GM19324 (cell line): Measurements from ENCODE around the gene MGST2.

Source experiments
- ATAC-seq: cut with Tn5 transposase; IDR thresholded peaks from one replicate; pipeline ENCODE4 v1.9.1; 2021; ENCODE audit warnings: mild to moderate bottlenecking, moderate library complexity; ENCODE audit not compliant: unreplicated experiment, low FRiP score

MGST2 gene

GRCh38 chr4:139735381-139736273 lies 70.0 kb downstream of the MGST2 start:
- ATAC-seq = no peak

- no peak for ATAC-seq
Measured at GRCh38 chr4:139736274-139736660, 70.6 kb downstream of the MGST2 start.

- no peak for ATAC-seq
Measured at GRCh38 chr4:139736661-139737060, 71.0 kb downstream of the MGST2 start.

- no peak for ATAC-seq
Measured at GRCh38 chr4:139738846-139739613, 73.4 kb downstream of the MGST2 start.

GRCh38 chr4:139740121-139740520 lies 74.5 kb downstream of the MGST2 start:
- no peak for ATAC-seq

- ATAC-seq = no peak
Measured at GRCh38 chr4:139740531-139741041, 75.0 kb downstream of the MGST2 start.

- ATAC-seq = no peak
Measured at GRCh38 chr4:139743027-139743426, 77.4 kb downstream of the MGST2 start.

- no peak for ATAC-seq
Measured at GRCh38 chr4:139744232-139744631, 78.6 kb downstream of the MGST2 start.

- ATAC-seq = no peak
Measured at GRCh38 chr4:139745111-139745639, 79.6 kb downstream of the MGST2 start.

GRCh38 chr4:139746431-139747171 lies 81.0 kb downstream of the MGST2 start:
- ATAC-seq = no peak

GRCh38 chr4:139749338-139749737 lies 83.7 kb downstream of the MGST2 start:
- no peak for ATAC-seq

DNA sequence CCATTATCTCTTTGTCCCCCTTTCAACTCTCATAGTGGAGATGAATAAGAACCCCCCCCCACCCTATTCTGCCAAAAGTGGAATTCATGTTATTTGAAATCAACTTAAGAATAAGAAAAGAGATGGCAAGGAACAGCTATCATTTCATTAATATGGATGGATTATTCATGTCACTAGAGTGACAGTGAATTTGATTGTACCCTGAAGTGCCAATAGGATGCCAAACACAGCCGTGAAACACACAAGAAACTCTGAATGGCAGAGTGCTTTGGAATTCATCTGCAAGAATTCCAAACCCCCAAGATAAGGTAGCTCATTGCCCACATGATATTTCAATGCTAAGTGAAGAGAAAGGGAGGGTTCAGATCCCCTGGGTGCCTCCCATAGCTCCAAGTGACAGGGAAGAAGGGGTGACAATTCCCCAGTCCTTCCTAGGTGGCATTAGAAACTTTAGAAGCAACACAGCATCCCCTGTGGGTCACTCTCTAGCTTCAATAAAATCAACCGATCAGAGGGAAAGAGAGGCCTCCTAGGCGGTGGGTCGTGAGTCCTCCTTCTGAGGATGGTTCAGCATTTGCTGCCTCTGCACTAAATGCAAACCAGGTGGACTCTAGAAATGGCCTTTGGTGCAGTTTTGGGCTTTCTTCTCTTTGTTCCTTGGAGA lies 84.3 kb downstream of the MGST2 start:
- ATAC-seq = no peak

- ATAC-seq = no peak
Measured at GRCh38 chr4:139753686-139754085, 88.1 kb downstream of the MGST2 start.
